ENCODE measurements around the gene NRIP2. TPM values are rescaled to one million over a fixed set of nuclear protein-coding genes. Genes with fewer than 3 reads are reported as not detected.
A peak's percentile ranks its signal among the peaks of the same experiment; 100 is the strongest.

NRIP2 gene
- total RNA-seq, 1 donor from 2014 or later, result 0.62 TPM

GRCh38 chr12:2844786-2845185 lies 10.0 kb upstream of the NRIP2 start:
- no peak for DNase-seq

- DNase-seq, result no peak
Observed at GRCh38 chr12:2842948-2843347, 8.1 kb upstream of the NRIP2 start.

GRCh38 chr12:2841056-2841650 lies 6.3 kb upstream of the NRIP2 start:
- no peak for DNase-seq

DNA sequence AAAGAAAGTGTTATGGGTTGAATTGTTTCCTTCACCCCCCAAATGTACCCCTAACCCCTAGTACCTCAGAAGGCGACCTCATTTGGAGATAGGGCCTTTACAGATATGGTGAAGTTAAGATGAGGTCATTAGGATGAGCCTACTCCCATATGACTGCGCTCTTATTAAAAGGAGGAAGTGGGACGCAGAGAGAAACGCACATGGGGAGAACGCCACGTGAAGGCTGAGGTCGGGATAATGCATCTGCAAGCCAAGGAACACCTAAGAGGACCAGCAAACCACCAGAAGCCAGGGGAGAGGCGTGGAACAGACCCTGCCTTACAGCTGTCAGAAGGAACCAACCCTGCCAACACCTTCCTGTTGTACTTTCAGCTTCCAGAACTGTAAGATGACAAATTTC lies 1.7 kb upstream of the NRIP2 start:
- no peak for DNase-seq

- no peak for DNase-seq
Observed at GRCh38 chr12:2835691-2836403, 1.0 kb upstream of the NRIP2 start.

DNA sequence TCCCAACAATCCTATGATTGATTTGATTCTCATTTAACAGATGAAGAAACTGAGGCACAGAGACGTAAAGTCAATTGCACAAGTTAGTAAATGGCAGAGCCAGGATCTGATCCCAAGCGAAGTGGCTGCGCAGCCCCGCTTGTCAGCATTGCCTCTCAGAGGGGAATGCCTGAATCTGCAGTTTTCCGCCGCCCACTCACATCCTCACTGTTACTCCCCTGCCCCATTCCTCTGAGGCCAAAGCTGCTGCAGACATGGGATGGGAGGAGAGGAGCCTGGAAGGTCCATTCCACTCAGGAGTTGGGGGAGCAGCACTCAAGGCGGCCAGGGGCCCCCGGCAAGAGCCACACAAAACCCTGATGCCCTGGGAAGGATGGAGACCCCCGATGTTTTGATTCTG lies 1.0 kb downstream of the NRIP2 start:
- DNase-seq, result no peak

GRCh38 chr12:2833327-2833726 lies 1.5 kb downstream of the NRIP2 start:
- no peak for DNase-seq

DNA sequence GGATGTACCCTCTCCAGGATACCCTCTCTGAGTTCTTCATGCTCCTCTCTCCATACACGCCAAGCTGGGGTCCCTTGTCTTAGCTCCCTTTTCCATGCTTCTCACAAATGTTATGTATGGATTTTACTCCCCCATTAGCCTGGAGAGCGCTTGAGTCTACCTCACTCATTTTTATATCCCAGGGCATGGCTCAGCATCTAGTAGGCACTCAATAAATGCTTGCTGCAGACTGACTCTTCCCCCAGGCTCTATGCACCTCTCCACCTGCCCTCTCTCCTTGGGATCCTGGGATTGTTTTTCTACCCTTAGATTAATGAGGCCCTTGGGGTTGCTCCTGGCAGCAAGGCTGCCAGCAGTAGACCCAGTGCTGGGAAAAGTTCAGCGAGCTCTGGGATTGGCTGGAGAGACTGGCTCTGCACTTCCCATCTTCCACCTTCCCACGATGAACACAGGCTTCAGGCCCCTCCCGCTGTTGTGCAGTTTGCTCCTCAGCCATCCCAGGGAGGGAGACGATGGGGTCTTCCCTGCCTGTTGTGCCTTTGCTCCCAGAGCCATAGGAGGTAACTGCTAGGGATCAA lies 2.2 kb downstream of the NRIP2 start:
- no peak for DNase-seq

DNA sequence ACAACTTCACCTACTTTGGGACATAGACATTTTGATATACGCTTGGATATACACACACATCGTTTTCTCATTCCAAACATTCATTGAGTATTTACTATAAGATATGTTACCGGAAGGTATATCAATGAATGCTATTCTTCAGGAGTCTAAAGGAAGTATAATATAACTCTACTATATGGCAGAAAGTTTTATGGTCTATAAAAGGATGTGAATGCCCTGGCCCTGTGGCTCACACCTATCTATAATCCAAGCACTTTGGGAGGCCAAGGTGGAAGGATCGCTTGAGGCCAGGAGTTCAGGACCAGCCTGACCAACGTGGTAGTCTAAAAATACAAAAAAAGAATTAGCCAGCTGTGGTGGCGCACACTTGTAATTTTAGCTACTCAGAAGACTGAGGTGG lies 5.6 kb downstream of the NRIP2 start:
- DNase-seq, result no peak

DNA sequence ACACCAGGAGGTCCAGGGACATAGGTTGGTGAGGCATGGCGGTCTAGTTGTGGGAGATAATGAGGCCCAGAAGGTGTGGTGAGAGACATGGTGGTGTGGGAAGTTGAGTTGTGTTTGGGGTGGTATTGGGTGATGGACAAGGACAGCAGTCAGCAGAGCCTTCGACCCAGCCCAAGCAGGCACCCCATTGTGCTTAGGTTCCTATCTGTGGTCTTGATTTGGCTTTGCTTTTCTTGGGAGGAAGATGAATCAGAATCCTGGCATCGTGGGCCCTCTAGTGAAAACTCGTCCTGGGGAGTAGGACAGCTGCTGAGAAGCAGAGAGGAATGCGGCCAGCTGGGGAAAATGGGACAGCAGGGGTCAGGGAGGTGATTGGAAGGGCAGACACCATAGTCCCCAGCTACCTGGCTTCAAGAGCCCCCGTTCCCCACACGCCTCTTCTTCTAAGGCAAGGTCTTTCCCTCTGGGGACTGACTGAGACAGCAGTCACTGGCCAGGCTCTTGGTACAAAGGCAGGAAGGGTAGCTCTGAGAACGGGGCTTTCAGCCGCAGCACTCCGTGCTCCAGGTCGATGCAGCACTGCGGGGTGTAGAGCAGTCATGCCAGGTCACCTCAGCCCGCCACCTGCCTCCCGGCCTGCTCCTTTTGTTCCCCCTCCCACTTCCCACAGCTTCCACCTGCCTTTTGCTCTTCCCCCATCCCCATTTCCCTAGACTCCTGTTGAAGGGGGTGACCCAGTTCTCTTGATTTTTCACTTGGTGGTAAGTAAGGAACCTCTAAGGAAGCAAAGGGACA lies 7.9 kb downstream of the NRIP2 start:
- DNase-seq, result no peak

DNA sequence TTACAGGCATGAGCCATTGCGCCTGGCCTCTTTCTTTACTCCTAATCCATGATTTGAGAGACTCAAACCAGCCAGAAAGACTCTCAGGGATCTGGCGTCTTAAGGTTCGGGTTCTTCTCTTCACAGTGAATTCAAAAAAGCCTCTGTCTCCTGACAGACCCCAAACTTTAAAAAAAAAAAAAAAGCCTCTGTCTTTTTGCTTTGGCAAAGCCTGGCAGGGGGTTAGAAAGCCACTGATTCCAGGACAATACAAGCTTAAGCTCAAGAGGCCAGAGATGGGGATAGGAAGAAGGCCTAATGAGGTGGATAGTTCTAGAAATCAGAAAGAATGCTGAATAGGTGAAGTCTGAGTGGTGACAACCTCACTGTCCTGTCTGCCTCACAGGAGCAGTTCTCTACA lies 8.8 kb downstream of the NRIP2 start:
- no peak for DNase-seq

DNA sequence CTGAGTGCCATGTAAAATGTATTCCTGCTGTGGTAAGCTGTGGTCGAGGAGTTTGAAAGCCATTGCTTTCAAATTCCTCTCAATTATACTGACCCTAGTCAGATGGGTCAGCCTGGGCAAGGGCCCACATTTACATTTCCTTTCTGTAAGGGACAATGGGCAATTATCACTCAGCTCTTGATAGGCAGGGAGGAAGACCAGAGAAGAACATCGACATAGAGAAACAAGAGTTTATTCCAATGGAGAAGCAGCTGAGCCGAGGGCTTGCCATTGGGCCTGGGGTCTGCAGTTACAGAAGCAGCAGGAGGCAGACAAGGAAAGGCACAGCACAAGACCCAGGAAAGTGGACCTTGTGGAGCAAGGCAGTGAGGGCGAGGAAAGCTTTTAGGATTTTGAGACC lies 9.7 kb downstream of the NRIP2 start:
- no peak for DNase-seq

- no peak for DNase-seq
Observed at GRCh38 chr12:2824541-2824940, 10.3 kb downstream of the NRIP2 start.

GRCh38 chr12:2823483-2823882 lies 11.4 kb downstream of the NRIP2 start:
- no peak for DNase-seq

GRCh38 chr12:2820432-2820831 lies 14.4 kb downstream of the NRIP2 start:
- DNase-seq, result no peak

- no peak for DNase-seq
Observed at GRCh38 chr12:2819810-2820209, 15.0 kb downstream of the NRIP2 start.

DNA sequence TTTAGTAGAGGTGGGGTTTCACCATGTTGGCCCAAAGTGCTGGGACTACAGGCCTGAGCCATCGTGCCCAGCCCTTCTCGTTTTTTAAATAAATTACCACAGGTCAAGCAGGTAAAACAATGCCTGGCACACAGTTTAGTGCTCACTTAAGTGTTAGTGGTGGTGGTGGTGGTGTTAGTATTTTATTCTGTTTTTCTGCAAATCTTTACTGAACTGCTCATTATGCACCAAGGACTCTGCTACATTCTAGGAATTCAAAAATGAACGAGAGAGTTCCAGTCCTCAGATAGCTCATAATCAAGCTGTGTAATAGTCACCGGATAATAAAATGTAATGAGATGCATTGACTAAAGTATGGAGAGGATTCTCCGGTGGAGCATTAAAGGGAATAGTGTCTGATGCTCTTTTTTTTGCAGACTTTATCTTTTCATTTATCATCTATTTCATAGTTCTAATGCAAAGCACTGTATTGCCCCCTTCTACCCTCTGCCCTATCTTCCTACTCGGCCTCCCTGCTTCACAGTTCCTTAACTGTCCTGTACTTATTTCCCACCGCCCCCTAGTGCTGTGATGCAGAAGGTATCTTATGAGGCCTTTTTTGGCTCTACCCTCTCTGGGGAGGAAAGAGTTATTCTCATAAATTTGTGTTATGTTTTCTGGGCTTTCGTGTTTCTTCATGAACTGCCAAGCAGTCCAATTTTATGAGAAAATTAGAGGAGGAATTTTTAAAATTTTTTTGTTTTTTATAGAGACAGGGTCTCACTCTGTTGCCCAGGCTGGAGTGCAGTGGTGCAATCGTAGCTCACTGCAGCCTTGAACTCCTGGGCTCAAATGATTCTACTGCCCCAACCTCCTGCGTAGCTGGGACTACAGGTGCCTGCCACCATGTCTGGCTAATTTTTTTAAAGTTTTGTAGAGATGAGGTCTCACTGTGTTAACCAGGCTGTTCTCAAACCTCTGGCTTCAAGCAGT lies 21.3 kb downstream of the NRIP2 start:
- no peak for DNase-seq

GRCh38 chr12:2812290-2813213 lies 22.3 kb downstream of the NRIP2 start, which contains the start of gene ITFG2:
Gene ITFG2, plus strand, starts transcription at chr12:2812668. Its CDS starts 93 bp downstream, at chr12:2812761.
- peak; percentile 98 for DNase-seq

- no peak for DNase-seq
Observed at GRCh38 chr12:2811801-2812200, 23.0 kb downstream of the NRIP2 start.

- DNase-seq, result no peak
Observed at GRCh38 chr12:2806700-2807099, 28.1 kb downstream of the NRIP2 start.

GRCh38 chr12:2805143-2805520 lies 29.7 kb downstream of the NRIP2 start:
- DNase-seq, result no peak

Measured in occipital lobe (tissue), 2 donors.